Myocyte (in vitro differentiated cells): Measurements from ENCODE around the gene CALM1. TPM values are rescaled to one million over a fixed set of nuclear protein-coding genes. Genes with fewer than 3 reads are reported as not detected.

Experiments
- DNase-seq: peaks from one replicate; pipeline ENCODE4 v3.0.0-alpha.2; 2012; ENCODE audit warnings: low read depth
- total RNA-seq: library from RNA; depleted of rRNA; stranded (reverse); fragments of >200 nt; gene quantifications from 2 replicates; pipeline ENCODE4 v1.2.3, GENCODE V29; 2014

CALM1 gene
- total RNA-seq, 1 donor from 2014 or later = 694 TPM

DNA sequence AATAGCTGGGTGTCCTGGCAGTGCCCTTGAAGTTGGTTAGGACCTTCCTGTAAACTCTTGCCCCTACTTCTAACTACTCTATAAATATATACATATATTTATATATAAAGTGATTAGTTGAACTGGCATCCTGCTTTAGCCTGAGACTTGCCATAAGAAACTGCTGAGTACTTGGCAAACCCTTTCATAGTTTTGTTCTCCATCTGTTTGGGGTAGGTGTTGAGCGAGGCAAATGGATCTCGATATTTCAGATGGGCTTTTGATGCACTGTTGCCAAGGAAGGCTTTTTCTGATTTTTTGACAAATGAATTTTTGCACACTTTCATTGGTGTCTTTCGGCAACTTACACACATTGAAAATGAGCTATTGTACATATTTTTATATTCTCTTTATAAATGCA is 10.4 kb downstream of the CALM1 start:
- no peak for DNase-seq

DNA sequence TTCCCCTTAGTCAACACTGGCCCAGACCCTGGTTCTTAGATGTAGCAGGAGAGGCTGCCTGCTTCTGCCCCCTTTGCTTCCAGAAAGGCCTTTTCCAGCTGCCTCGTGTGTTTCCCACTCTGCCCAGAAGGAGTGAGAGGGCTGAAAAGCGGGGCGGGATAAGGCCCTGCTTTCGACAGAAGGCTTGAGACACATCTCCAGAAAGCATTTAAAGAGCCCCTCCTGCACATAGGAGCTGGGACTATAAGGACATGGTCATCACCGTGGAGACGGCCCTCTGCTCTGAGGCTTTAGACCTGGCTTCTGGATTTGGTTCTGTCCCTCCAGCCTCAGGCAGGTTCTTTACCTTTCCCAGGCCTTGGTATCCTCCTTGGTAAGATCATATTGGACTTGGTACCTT is 11.9 kb downstream of the CALM1 start:
- DNase-seq = peak; percentile 37

DNA sequence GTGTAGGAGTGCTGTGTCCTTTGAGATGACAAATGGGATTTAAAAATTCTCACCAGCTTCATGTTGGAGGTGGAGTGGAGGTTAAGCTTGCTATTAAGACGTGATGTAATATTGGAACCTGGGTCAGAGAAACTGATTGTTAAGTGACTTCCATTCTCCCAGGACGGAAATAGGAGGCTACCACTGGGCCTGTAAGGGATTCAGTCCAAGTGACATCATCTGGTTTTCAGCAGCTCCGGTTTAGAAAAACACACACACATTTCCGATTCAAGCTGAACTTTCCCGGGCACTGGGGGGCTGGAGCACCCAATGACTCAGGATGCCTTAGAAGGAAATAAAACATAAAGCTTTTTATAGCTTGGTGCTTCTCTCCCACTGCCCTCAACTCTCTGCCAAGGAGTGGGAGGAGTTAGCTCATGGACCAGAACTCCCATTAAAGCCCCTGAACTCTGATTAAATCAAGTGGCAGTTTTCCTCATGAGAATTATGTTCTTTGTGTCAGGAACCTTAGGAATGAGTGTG is 12.4 kb downstream of the CALM1 start:
- peak; percentile 86 for DNase-seq

DNA sequence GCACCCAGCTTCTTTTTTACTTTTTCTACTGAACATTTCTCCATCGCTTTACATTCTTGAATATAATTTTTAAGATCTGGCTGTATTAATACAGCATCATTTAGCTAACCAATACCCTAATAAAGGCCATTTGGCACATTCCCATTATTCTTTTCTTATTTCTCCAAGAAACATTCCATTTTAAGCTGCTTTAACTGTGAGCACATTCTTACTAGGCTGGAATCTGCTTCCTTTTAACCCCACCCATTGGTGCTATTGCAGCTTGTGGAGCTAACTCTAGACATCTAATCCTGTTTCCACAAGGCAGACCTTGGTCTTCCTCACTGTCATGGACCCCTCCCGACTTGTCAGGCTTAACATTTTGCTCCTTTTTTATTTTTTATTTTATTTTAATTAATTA is 15.2 kb downstream of the CALM1 start:
- no peak for DNase-seq

DNA sequence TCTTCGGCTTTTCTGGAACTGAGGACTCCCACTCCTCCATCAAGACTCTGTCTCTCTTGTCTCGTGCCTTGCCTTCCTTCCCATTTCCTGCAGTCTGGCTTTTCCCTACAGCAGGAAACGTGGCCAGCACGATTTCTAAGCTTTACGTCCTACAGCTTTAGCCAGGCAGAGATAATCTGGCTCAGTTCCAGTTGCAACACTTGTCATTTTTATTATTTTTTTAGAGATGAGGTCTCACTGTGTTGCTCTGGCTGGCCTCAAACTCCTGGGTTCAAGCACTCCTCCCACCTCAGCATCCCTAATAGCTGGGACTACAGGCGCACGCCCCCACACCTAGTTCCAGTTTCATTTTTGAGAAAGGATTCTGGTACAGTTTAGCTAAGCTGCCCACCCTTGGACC is 19.9 kb downstream of the CALM1 start:
- DNase-seq = no peak

DNA sequence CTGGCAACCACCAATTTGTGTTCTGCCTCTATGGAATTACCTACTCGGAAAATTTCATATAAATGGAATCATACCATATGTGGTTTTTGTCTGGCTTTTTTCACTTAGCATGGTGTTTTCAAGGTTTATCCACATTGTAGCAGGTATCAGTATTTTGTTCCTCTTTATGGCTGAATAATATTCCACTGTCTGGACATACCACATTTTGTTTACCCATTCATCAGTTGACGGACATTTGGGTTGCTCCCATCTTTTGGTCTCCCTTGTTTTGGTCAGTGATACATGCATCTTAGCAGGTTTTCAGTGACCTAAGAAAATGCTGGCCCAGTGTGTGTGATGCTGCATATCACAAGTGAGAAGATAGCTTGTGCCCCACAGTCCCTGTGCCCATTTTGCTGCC is 21.2 kb downstream of the CALM1 start:
- DNase-seq = no peak

DNA sequence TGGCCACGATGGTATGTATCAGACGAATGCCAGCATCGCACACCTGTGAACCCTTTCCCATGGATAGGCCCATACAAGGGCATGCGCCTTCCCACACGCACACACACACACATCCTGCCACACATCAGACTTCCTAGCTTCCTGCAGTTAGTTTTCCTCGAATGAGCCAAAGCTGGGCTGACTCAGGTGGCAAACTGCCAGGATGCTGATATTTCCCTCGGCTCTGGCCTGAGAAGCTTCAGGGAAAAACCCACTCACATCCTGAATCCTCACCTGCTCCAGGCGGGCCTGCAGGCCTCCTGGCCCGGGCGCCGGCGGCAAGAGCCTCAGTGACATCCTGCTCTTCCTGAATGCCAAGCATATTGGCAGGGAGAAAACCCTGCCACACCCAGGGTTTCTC is 22.4 kb downstream of the CALM1 start:
- DNase-seq = peak; percentile 85

DNA sequence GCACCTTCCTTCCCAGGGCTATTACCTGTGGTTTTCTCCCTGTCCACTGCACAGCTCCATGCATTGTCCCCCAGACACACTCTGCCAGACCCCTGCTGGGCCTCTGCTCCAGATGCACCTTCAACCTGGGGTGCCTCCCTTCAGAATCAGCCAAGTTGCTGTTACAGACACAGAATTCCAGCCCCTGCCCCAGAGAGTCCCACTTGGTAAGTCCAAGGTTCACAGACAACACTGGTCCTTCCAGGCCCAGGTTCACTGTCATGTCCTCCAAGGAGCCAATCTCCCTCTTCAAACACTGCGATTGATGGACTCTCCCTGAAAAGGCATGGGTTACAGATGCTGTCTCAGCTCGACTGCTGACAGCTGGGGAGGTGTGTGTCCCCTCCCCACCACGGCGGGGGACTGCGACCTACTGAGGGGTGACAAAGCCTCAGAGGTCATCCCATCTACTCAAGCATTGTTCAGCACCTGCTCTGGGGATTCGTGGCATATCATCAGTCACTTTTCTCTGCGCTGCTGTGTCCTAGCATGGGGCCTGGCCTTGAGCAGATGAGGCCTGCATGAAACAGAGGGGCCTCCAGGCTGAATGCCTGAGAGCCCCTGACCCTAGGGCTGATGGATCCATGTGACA is 24.3 kb downstream of the CALM1 start:
- no peak for DNase-seq

DNA sequence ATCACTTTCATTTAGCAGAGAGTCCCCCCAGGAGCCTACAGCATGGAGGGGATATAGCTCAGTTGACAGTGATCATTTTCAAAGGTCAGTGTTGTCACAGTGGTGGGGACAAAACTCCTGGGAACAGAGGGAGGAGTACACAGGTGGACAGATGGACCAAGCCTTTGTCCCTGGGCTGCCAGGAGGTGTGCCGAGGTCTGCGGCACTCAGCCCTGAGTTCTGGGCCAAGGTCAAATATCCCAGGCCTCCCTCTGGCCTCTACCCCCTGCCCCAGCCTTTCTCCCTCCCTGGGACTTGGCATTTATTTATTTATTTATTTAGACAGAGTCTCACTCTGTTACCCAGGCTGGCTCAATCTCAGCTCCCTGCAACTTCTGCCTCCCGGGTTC is 24.8 kb downstream of the CALM1 start:
- no peak for DNase-seq

DNA sequence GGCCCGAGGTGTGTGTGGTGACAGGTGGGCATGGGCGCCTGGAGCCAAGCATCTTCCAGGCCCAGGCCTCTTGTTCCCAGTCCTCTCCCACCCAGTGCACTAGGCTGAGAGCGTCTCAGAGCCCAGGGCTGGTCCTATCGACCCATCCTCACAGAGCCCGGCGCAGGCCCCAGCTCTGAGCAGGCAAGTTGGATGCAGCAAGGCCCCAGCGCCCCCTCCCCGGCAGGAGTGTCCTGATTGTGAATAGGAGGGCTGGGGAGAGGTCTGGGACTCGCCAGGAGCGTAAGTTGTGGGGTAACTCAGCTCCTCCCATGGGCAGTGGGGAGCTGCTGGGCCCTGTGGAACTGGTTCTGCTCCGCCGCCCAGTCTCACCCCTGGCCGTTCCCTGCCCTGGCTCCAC is 26.3 kb downstream of the CALM1 start:
- DNase-seq = no peak

DNA sequence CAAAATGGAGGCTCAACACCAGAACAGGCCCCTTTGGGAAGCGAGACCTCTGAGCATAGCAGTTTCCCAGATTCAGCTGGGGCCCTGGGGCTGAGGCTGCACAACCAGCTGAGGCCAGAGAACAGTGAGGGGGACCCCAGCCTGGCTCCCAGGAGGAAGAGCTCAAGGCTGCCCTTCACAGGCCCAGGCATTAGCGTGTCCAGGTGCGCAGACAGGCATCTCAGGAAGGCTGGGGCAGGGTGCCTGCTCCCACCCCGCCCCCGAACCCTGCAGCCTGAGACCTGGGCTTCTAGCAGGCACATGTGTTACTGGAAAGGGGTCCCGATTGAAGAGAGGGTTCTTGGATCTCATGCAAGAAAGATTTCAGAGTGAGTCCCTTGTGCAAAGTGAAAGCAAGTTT is 27.2 kb downstream of the CALM1 start:
- DNase-seq = no peak

DNA sequence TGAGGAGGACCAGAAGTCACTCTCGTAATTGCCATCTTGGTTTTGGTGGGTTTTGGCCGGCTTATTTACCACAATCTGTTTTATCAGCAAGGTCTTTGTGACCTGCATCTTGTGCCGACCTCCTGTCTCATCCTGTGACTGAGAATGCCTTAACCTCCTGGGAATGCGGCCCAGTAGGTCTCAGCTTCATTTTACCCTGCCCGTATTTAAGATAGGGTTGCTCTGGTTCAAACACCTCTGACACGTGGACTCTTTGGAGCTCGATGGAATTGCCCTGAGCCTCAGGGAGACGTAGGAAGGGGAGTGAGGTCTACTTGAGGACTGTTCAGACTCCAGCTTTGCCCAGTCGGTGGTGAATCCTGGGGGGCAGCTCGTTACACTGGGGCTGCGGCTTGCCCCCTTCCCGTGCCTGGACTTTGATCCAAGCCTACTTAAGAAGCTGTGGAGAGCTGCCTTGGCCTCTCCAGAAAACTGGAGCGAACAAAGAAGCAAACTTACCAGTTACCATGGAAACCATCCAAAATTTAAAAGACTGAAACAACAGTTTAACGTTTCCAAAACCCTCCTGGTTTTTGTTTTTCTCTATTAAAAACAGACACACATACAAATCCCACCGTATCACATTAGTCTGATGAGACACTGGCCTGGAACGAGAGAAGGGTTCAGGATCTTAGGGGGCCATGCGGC is 28.0 kb downstream of the CALM1 start:
- DNase-seq = no peak

DNA sequence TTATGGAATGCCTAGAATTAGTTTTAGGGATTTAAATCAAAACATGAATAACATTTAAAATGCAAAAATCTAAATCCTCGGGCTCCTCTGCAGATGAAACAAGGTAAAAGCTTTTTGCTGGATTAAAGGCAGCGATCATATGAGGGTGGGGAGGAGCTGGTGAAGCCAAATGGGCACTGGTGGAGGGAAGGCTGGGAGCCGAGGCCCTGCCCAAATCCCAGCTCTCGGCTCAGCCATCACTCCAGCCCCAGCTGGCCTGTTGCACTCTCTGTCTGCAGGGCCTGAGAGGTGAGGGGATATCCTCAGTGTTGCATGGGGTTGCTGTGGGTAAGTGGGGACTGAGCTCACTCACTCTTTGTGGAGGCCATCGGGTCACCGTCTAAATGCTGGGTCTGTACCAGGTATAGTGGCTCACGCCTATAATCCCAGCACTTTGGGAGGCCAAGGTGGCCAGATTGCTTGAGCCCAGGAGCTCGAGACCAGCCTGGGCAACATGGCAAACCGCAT is 28.6 kb downstream of the CALM1 start:
- DNase-seq = no peak

DNA sequence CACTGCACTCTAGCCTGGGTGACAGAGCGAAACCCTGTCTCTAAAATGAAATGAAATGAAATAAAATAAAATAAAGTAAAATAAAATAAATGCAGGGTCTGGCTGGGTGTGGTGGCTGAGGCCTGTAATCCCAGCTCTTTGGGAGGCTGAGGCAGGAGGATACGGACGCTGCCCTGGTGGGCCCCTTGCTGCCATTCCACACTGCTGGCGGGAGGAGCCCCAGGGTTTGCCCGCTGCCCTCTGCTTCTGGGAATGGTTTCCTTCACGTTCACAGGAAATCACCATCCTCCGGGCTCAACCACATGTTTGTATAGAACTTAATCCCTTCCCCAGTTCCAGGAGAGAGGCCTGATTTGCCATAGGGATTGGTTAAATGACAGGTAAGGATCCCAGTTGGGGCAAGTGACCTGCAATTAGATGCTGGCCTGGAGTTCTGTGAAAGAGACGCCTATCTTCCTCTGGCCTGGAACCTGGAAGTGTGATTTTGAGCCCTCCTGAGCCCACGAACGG is 29.3 kb downstream of the CALM1 start:
- DNase-seq = no peak

DNA sequence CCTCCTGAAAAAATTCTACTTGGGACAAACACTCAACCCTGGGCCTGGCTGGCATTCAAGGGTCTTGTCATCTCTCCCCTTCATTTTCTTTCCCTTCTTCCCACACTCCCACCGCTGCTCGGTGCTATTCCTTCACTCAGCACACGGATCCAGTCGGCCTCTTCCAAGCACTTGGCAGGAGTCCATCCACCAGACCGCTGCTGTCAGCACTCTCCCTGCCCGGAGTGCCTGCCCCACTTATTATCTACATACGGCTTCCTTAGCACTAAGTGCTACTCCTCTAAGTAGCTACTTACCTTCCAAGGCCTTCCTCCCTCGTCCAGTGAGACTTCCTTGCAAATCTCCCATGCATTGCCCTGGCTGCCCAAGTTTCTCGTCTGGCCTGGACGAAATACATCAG is 29.8 kb downstream of the CALM1 start:
- no peak for DNase-seq

DNA sequence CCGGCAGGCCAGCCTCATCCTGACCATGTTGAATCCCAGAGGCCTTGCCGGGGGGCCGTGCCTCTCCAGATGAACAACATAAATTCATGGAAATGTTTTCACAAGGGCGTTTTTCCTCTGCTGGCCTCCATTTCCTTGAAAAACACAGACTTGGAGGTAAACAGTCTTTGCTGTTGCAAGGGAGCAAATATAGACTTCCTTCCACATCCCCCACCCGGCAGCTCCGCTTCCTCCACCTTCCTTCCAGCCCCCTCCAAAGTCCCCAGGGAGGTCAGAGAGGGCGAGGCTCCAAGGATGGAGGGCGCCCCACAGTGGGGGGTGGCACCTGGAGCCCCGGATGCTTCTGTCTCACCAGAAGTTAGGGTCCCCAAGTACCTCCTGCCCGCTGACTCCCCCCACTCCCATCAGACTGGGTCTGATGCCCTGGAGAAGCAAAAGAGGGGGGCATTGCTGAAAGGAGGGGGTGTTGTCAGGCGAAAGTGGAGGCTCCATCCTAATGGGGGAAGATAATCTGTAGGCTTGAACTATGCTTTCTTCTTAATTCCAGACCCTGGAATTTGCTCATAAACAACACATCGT is 31.1 kb downstream of the CALM1 start:
- no peak for DNase-seq

DNA sequence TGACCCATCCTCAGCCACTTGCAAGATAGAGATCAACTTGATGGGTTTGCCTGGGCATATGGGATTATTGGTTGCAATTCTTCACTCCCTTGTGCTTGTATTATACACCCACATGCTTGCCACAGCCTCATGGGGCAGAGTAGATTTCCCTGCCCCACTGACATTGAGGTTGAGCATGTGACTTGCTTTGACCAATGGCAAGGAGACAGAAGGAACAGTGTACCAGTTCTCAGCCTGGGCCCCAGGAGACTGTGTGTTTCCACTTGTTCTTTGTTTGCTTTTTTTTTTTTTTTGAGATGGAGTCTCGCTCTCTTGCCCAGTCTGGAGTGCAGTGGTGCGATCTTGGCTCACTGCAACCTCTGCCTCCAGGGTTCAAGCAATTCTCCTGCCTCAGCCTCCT is 31.8 kb downstream of the CALM1 start:
- DNase-seq = no peak

DNA sequence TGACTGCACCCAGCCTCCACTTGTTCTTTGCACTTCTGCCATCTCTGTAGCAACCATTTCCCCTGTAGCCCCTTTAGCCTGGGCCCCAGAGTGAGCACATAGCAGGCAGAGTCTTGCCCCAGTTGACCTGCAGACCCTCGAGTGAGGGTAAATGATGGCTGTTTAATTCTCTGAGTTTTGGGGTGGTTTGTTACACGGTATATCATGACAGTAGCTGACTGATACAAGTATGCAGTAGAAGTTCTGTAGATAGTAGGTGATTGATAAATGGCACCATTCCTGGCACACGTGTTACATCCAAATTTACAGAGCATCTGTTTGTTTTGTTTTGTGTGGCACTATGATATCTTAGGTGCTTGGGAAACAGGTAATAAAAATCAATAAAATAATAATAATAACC is 32.4 kb downstream of the CALM1 start:
- DNase-seq = no peak

DNA sequence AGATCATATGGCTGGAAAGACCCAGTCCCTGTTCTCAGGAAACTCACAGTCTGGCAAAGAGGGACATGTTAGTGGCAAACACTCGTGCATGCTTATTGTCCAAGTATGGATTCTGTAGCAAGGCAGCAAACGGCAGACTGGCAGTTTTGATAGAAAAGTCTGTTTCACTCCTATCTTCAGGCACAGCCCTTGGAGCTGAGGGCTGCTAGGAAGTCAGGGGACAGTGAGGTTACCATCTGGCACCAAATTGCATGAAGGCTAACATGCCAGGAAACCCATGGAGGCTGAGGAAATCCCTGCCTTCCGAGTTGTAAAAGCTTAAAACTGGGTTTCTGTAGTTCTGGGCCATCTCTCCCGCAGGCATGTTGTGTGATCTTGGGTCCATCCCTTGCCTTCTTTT is 32.9 kb downstream of the CALM1 start:
- no peak for DNase-seq

DNA sequence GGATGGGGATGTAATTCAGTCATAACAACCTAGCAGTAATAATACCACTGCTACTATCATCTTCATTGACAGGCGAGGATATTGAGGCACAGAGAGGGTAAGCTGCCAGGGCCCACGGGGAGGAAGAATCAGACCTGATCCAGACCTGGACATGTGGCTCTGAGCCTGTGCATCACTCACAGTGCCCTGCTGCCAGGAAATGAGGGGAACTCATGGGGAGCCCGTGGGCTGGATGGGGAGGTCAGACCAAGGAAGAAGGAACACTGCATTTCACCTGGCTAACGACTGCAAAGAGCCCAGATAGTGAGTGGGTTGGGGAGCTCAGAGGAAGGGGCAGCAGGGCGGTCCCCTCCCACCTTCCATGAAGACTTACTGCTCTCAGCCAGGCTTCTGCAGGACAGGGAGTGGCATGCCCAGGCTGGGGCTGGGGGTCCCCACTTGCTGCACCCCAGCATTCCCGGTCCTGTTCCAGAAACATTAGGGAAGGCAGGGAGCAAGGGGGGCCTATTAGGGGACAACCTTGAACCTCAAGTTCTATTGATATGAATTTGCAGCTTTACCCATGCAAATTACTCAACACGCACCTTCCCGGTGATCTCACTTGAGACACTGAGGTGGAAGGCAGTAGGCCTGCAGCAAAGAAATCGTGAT is 37.7 kb downstream of the CALM1 start:
- DNase-seq = no peak

DNA sequence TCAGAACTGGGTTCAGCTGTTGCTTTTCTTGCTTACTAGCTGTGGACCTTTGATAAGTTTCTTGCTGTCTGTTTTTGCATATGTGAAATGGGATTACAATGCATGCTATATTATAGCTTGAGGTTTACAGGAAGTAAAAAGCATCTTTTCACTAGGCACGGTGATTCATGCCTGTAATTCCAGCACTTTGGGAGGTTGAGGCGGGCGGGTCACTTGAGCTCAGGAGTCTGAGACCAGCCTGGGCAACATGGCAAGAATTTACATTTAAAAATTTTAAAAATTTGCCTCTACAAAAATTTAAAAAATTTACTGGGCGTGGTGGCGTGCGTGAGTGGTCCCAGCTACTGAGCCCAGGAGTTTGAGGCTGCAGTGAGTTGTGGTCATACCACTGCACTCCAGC is 42.0 kb downstream of the CALM1 start:
- DNase-seq = no peak

DNA sequence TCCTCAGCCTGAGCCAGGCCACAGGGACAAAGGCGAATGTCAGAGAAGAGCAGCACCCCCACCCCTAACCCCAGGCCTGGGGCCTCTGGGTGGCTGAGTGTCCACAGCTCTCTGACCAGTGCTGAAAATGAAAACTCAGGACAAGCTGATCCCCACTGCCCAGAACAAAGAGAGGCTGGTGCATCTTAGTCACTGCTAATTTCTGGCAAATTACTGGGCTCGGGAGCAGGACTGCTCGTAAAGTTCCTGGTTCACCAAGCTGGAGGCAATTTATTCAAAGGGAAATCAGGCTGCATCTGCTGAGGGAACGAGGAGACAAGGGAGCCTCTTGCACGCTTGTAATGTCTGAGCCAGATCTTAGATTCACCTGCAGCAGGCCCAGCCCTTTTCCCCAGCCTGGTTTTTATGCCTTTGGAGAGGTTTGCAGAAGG is 43.2 kb downstream of the CALM1 start:
- DNase-seq = no peak
